A549 treated with Hydrocortisone at 1 μM for 4 hours (cell line): Measurements from ENCODE around the gene ADAMTS20. TPM values are rescaled to one million over a fixed set of nuclear protein-coding genes. Genes with fewer than 3 reads are reported as not detected.

ENCODE experiments used
- total RNA-seq: library from RNA; stranded (reverse); fragments of 200-300 nt; extraction: Qiagen RNA extraction; gene quantifications from 5 replicates; pipeline ENCODE4 v1.2.3, GENCODE V29; 2022

Gene ADAMTS20
- not detected in 5 replicates for total RNA-seq

GRCh38 chr12:43551971-43552559 lies at the start of gene ADAMTS20:
ADAMTS20 (minus strand) TSS chr12:43552203; CDS start chr12:43551921, 282 bp downstream.

Other genes starting within 250 kb of the ADAMTS20 start
- gene PUS7L, start 206.6 kb upstream of the ADAMTS20 start, total RNA-seq, result 3.2 to 7.1 TPM (median 4.4 TPM) in 5 replicates
- 3.7 to 5.1 TPM (median 4.8 TPM) in 5 replicates for gene IRAK4, start 206.7 kb upstream of the ADAMTS20 start, total RNA-seq